Gastroesophageal sphincter (tissue), 4 donors: Measurements from ENCODE around the gene ECSIT. TPM values are rescaled to one million over a fixed set of nuclear protein-coding genes. Genes with fewer than 3 reads are reported as not detected.
"Not testable (repeated sequence)": the region's sequence is repeated elsewhere in the genome, so short reads cannot be mapped to it uniquely, and the experiment has no call there.

Experiments used
- ATAC-seq: fragments of 150-250 bp; one replicate; pipeline ENCODE4 v1.9.1; 2016; ENCODE audit warnings: mild to moderate bottlenecking, moderate library complexity
- H3K27ac ChIP-seq, 4 donors: fragments of 200-600 bp; sonication (generic) in 3 of 4; 1 replicate in 3 of 4; 2 replicates in 1 of 4; pipeline ENCODE4 v1.5.1; 2016 to 2019
- H3K27me3 ChIP-seq: fragments of 200-600 bp; sonication (generic); one replicate; pipeline ENCODE4 v1.5.1; 2019
- H3K36me3 ChIP-seq, 2 donors: fragments of 200-600 bp; sonication (generic); one replicate each; pipeline ENCODE4 v1.5.1; 2019; ENCODE audit warnings: control low read depth in 1 of 2
- H3K4me1 ChIP-seq, 3 donors: fragments of 200-600 bp; sonication (generic); 1 replicate in 2 of 3; 2 replicates in 1 of 3; pipeline ENCODE4 v1.5.1; 2016 to 2019; ENCODE audit warnings: control low read depth in 2 of 3
- H3K4me3 ChIP-seq, 2 donors: fragments of 200-600 bp; sonication (generic); one replicate each; pipeline ENCODE4 v1.5.1; 2019; ENCODE audit warnings: mild to moderate bottlenecking in 1 of 2, moderate library complexity in 1 of 2
- H3K9me3 ChIP-seq, 3 donors: fragments of 200-600 bp; sonication (generic); one replicate each; pipeline ENCODE4 v1.5.1; 2017 to 2019; ENCODE audit warnings: control low read depth in 2 of 3
- EP300 ChIP-seq: sonication (generic); formaldehyde crosslinking; IDR thresholded peaks from one replicate; pipeline ENCODE4 v1.6.1; 2017; ENCODE audit warnings: antibody characterized with exemption, mild to moderate bottlenecking
- POLR2A ChIP-seq, 2 donors: fragments of 450-650 bp; IDR thresholded peaks; one replicate each; pipeline ENCODE4 v1.6.1; 2017; ENCODE audit warnings: antibody characterized with exemption in 2 of 2, mild to moderate bottlenecking in 2 of 2, moderate library complexity in 1 of 2
- POLR2AphosphoS5 ChIP-seq: sonication (generic); formaldehyde crosslinking; IDR thresholded peaks from one replicate; pipeline ENCODE4 v1.6.1; 2017; ENCODE audit warnings: antibody characterized with exemption
- WGBS, 2 donors: methylation state at CpG; one replicate each; pipeline ENCODE4 v1.1.5; 2018; ENCODE audit warnings: low coverage in 1 of 2; 5-methylcytosine and 5-hydroxymethylcytosine counted together
- total RNA-seq, 4 donors: library from RNA; depleted of rRNA; stranded (reverse); fragments of >200 nt; gene quantifications; one replicate each; pipeline ENCODE4 v1.1.0, GENCODE V29; 2016
- TF ChIP-seq, protein P1 (sequence below), 4 experiments: fragments of 200-600 bp in 2 of 4; fragments of 450-650 bp in 2 of 4; sonication (generic) in 1 of 4; IDR thresholded peaks; one replicate each; pipeline ENCODE4 v1.5.1; 2017 to 2019; ENCODE audit warnings: antibody characterized with exemption in 4 of 4, mild to moderate bottlenecking in 2 of 4, moderate library complexity in 2 of 4

Gene ECSIT
- total RNA-seq, 4 donors from 2014 or later, result 50.1 to 88.3 (median 65.2) TPM

DNA sequence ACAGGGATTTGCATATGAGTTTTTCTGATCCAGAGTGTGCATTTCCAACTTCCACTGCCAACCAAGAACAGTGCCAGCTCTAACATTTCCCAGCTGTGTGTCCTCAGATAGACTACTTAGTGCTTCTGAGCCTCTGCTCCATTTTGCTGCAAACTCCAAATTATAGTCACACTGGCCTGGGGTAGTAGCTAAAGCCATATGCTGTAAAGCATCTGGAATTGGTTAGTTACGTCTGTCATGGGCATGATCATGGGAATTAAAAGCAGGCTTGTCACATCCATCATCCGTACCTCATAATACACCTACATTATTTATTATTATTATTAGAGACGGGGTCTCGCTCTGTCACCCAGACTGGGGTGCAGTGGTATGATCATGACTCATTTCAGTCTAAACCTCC is 55.2 kb downstream of the ECSIT start:
- ATAC-seq, result no peak
- WGBS, 2 donors, result 61 to 77% methylated on average over 3 to 4 of the region's 4 CpGs
- no peak overlapping the region for H3K27ac ChIP-seq
- H3K36me3 ChIP-seq, result no peaks in the 10 kb centered on the region
- H3K27me3 ChIP-seq, result peaks cover 23% of the 10 kb centered on the region
- no peak overlapping the region for H3K4me3 ChIP-seq
- no peaks in the 10 kb centered on the region for H3K9me3 ChIP-seq
- no peaks in the 10 kb centered on the region for H3K4me1 ChIP-seq
- no peak for TF ChIP-seq POLR2A (IDR thresholded peaks at IDR 0.05)
- TF ChIP-seq POLR2AphosphoS5, result no peak
- no peak for TF ChIP-seq EP300
- TF ChIP-seq, protein P1, sequence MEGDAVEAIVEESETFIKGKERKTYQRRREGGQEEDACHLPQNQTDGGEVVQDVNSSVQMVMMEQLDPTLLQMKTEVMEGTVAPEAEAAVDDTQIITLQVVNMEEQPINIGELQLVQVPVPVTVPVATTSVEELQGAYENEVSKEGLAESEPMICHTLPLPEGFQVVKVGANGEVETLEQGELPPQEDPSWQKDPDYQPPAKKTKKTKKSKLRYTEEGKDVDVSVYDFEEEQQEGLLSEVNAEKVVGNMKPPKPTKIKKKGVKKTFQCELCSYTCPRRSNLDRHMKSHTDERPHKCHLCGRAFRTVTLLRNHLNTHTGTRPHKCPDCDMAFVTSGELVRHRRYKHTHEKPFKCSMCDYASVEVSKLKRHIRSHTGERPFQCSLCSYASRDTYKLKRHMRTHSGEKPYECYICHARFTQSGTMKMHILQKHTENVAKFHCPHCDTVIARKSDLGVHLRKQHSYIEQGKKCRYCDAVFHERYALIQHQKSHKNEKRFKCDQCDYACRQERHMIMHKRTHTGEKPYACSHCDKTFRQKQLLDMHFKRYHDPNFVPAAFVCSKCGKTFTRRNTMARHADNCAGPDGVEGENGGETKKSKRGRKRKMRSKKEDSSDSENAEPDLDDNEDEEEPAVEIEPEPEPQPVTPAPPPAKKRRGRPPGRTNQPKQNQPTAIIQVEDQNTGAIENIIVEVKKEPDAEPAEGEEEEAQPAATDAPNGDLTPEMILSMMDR (IDR thresholded peaks at IDR 0.05), result no peak

DNA sequence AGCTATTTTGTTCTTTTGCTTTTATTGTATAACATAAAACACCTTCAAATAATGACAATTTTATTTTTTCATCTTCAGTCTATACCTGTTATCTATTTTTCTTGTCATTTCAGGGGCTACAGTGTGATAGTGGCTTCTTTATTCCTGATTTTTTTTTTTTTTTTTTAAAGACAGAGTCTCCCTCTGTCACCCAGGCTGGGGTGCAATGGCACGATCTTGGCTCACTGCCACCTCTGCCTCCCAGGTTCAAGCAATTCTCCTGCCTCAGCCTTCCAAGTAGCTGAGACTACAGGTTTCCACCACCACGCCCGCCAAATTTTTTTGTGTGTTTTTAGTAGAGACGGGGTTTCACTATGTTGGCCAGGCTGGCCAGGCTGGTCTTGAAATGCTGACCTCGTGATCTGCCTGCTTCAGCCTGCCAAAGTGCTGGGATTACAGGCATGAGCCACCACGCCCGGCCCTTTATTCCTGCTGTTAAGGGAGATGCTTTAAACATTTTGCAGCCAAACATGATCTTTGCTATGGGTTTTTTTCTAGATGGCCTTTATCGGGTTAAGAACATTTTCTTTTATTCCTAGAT is 60.6 kb downstream of the ECSIT start:
- 50% methylated on average over 1 to 8 of the region's 8 CpGs for WGBS, 2 donors
- not testable (repeated sequence) for H3K9me3 ChIP-seq, H3K4me3 ChIP-seq, ATAC-seq, H3K27ac ChIP-seq, H3K36me3 ChIP-seq, H3K4me1 ChIP-seq
- peaks cover 36% of the 10 kb centered on the region for H3K27me3 ChIP-seq

DNA sequence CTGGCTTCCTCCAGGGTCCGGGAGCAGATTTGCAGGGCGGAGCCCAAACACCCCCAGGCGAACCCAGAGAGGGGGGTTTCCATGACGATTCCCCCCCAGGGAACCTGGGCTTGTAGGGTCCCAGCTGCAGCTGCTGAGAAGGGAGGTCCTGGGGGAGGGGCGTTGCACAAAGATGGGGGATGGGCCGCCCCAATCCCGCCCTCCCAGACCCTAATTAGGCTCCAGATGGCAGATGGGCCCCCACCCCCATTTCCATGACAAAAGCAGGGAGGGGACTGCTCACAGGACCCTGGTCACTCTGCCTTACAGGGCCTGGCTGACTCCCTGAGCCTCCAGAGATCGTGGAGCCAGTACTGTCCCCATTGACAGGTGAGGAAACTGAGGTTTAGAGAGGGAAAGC is 63.3 kb downstream of the ECSIT start:
- H3K9me3 ChIP-seq, result no peaks in the 10 kb centered on the region
- no peak overlapping the region for H3K4me3 ChIP-seq
- no peak overlapping the region for H3K27ac ChIP-seq
- no peak for ATAC-seq
- peaks cover 21% of the 10 kb centered on the region for H3K27me3 ChIP-seq
- TF ChIP-seq, protein P1 (IDR thresholded peaks at IDR 0.05), result no peak
- TF ChIP-seq POLR2A (IDR thresholded peaks at IDR 0.05) (no peak), POLR2AphosphoS5 (no peak), EP300 (no peak)
- no peaks in the 10 kb centered on the region for H3K4me1 ChIP-seq
- H3K36me3 ChIP-seq, result no peaks in the 10 kb centered on the region
- WGBS, 2 donors, result no CpG with 5 or more reads among the region's 8 CpGs

DNA sequence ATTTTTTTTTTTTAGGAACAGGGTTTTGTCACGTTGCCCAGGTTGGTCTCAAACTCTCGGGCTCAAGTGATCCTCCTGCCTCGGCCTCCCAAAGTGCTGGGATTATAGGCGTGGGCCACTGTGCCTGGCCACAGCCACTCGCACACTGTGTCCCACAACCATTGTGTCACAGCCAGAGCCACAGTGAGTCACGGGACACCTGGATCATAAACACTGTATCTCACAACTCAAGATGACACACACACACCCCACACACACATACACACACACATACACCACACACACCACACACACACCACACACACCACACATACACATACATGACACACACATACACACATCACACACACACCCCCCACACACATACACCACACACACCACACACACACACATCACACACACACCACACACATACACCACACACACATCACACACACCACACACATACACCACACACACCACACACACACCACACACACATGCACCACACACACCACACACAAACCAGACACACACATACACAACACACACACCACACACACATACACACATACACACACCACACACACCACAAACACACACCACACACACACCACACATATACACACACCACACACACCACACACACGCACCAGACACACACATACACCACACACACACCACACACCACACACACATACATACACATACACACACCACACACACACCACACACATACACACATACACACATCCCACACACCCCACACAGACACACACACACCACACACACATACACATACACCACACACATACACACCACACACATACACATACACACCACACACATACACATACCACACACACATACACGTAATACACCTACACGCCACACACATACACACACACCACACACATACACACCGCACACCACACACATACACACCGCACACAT is 64.3 kb downstream of the ECSIT start:
- WGBS, 2 donors, result 54 to 71% methylated on average over 2 to 6 of the region's 11 CpGs
- H3K9me3 ChIP-seq, result no peaks in the 10 kb centered on the region
- H3K36me3 ChIP-seq, result no peaks in the 10 kb centered on the region
- no peak overlapping the region for H3K27ac ChIP-seq
- H3K4me1 ChIP-seq, result no peaks in the 10 kb centered on the region
- ATAC-seq, result no peak
- TF ChIP-seq POLR2A (IDR thresholded peaks at IDR 0.05) (no peak), EP300 (no peak), POLR2AphosphoS5 (no peak)
- TF ChIP-seq, protein P1 (IDR thresholded peaks at IDR 0.05), result no peak
- H3K4me3 ChIP-seq, result no peak overlapping the region
- peaks cover 24% of the 10 kb centered on the region for H3K27me3 ChIP-seq

DNA sequence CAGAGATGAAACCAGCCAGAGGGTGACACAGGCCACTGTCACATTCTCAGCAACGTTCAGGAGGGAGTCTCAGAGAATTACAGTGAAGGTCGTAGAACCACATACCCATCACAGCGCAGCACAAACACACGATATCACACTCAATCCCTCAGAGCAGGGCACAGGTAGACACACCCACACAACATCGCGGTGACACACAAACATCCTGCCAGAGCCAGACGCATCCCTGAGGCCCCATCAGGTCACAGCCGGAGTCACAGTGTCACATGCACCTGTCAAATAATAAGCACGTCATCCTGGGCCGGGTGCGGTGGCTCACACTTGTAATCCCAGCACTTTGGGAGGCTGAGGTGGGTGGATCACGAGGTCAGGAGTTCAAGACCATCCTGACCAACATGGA is 65.5 kb downstream of the ECSIT start:
- Histone ChIP-seq H3K27ac (no peak overlapping the region), H3K36me3 (no peaks in the 10 kb centered on the region), H3K4me1 (no peaks in the 10 kb centered on the region), H3K27me3 (peaks cover 35% of the 10 kb centered on the region), H3K4me3 (no peak overlapping the region), H3K9me3 (no peaks in the 10 kb centered on the region)
- TF ChIP-seq POLR2A (IDR thresholded peaks at IDR 0.05) (no peak), POLR2AphosphoS5 (no peak), EP300 (no peak)
- TF ChIP-seq, protein P1 (IDR thresholded peaks at IDR 0.05), result no peak
- no peak for ATAC-seq
- 76% methylated on average over 4 of the region's 12 CpGs; no CpG with 5 or more reads in 1 of the 2 donors for WGBS, 2 donors
